Body of pancreas (tissue), 4 donors: ENCODE results near the gene MAP2.

Source experiments
- POLR2A ChIP-seq, 3 donors: fragments of 450-650 bp; IDR thresholded peaks; one replicate each; pipeline ENCODE4 v1.6.1; 2016; ENCODE audit warnings: antibody characterized with exemption in 3 of 3, mild to moderate bottlenecking in 2 of 3
- TF ChIP-seq, protein P1 (sequence below), 7 experiments: fragments of 450-650 bp in 4 of 7; fragments of 200-600 bp in 3 of 7; sonication (generic) in 3 of 7; IDR thresholded peaks; one replicate each; pipeline ENCODE4 v1.5.1; 2016 to 2019; ENCODE audit warnings: antibody characterized with exemption in 7 of 7

DNA sequence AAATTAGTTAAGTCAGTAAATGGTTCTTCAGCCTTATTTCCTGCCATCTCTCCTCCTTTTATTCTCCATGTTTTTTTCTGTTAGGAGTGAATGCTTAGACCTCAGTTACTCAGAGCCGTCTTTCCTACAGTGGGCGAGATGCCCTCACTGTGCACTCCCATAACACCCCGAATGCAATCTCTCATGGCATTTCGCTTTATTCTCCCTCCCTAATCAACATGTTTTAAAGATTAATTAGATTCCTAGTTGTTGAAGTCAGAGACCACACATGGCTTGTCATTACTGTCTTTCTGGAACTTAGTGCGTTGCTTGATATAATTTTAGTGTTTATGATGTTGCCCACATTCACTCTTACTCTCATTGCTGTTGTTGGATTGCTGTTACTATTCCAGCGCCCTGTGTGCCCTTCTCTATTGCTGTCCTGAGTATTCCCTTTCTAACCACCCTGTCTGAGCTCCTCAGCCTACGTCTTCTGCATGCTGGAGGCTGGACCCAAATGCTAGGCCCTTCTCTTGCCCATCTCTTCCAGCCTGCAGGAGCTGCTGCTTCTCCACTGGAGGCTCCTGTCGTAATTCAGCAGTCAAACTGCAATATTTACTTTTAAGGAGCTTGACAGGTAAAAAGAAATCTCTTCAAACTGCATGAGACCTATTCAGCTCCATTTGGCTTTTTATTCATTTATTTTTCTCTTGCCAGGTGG lies 99.3 kb downstream of the MAP2 start:
- TF ChIP-seq POLR2A (IDR thresholded peaks at IDR 0.05): no peak
- TF ChIP-seq, protein P1, sequence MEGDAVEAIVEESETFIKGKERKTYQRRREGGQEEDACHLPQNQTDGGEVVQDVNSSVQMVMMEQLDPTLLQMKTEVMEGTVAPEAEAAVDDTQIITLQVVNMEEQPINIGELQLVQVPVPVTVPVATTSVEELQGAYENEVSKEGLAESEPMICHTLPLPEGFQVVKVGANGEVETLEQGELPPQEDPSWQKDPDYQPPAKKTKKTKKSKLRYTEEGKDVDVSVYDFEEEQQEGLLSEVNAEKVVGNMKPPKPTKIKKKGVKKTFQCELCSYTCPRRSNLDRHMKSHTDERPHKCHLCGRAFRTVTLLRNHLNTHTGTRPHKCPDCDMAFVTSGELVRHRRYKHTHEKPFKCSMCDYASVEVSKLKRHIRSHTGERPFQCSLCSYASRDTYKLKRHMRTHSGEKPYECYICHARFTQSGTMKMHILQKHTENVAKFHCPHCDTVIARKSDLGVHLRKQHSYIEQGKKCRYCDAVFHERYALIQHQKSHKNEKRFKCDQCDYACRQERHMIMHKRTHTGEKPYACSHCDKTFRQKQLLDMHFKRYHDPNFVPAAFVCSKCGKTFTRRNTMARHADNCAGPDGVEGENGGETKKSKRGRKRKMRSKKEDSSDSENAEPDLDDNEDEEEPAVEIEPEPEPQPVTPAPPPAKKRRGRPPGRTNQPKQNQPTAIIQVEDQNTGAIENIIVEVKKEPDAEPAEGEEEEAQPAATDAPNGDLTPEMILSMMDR (IDR thresholded peaks at IDR 0.05): no peak
